Measurements from ENCODE around the gene CACHD1.

- TF ChIP-seq, protein P1, sequence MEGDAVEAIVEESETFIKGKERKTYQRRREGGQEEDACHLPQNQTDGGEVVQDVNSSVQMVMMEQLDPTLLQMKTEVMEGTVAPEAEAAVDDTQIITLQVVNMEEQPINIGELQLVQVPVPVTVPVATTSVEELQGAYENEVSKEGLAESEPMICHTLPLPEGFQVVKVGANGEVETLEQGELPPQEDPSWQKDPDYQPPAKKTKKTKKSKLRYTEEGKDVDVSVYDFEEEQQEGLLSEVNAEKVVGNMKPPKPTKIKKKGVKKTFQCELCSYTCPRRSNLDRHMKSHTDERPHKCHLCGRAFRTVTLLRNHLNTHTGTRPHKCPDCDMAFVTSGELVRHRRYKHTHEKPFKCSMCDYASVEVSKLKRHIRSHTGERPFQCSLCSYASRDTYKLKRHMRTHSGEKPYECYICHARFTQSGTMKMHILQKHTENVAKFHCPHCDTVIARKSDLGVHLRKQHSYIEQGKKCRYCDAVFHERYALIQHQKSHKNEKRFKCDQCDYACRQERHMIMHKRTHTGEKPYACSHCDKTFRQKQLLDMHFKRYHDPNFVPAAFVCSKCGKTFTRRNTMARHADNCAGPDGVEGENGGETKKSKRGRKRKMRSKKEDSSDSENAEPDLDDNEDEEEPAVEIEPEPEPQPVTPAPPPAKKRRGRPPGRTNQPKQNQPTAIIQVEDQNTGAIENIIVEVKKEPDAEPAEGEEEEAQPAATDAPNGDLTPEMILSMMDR (IDR thresholded peaks at IDR 0.05), result no peak
- no peak for TF ChIP-seq POLR2AphosphoS5 (IDR thresholded peaks at IDR 0.05)
These were observed 68.5 kb downstream of the CACHD1 start for GRCh38 chr1:64538389-64538788.

Measured in gastroesophageal sphincter (tissue), 3 donors.